Esophagus squamous epithelium (tissue), 5 donors: ENCODE measurements around the gene DLG2. TPM values are rescaled to one million over a fixed set of nuclear protein-coding genes. Genes with fewer than 3 reads are reported as not detected.
A peak's percentile ranks its signal among the peaks of the same experiment; 100 is the strongest.

Experiments used
- DNase-seq: peaks from one replicate; lab custom pipeline; 2025; lab: John Stamatoyannopoulos, UW
- H3K27ac ChIP-seq, 4 donors: fragments of 200-600 bp; sonication (generic); one replicate each; pipeline ENCODE4 v1.5.1; 2016 to 2019; ENCODE audit warnings: mild to moderate bottlenecking in 1 of 4
- H3K27me3 ChIP-seq, 4 donors: fragments of 200-600 bp; sonication (generic); 1 replicate in 3 of 4; 2 replicates in 1 of 4; pipeline versions ENCODE4 v1.5.1 to v1.6.0; 2017 to 2021; ENCODE audit warnings: antibody characterized with exemption in 1 of 4
- H3K36me3 ChIP-seq, 3 donors: fragments of 200-600 bp; sonication (generic); one replicate each; pipeline ENCODE4 v1.5.1; 2016 to 2019
- H3K4me1 ChIP-seq, 3 donors: fragments of 200-600 bp; sonication (generic); one replicate each; pipeline ENCODE4 v1.5.1; 2017 to 2019
- H3K4me3 ChIP-seq, 4 donors: fragments of 200-600 bp; sonication (generic); 1 replicate in 3 of 4; 2 replicates in 1 of 4; pipeline ENCODE4 v1.5.1; 2016 to 2019; ENCODE audit warnings: mild to moderate bottlenecking in 2 of 4, moderate library complexity in 1 of 4
- H3K9me3 ChIP-seq, 3 donors: fragments of 200-600 bp; sonication (generic); one replicate each; pipeline ENCODE4 v1.5.1; 2016 to 2019
- CTCF ChIP-seq, 6 experiments: fragments of 450-650 bp in 4 of 6; fragments of 200-600 bp in 2 of 6; sonication (generic) in 2 of 6; IDR thresholded peaks; one replicate each; pipeline ENCODE4 v1.5.1; 2016 to 2019; ENCODE audit warnings: antibody characterized with exemption in 6 of 6, mild to moderate bottlenecking in 4 of 6, moderate library complexity in 4 of 6
- POLR2A ChIP-seq, 4 donors: fragments of 450-650 bp; IDR thresholded peaks; one replicate each; pipeline ENCODE4 v1.6.1; 2017; ENCODE audit warnings: antibody characterized with exemption in 4 of 4, mild to moderate bottlenecking in 4 of 4, moderate library complexity in 3 of 4
- WGBS, 2 donors: methylation state at CpG; one replicate each; pipeline ENCODE4 v1.1.5; 2018; 5-methylcytosine and 5-hydroxymethylcytosine counted together
- intact Hi-C: fragments of 100-400 bp; cut with DNase I; formaldehyde crosslinking; loops from one replicate; pipeline ENCODE4 v1.15.0; 2022
- total RNA-seq, 4 donors: library from RNA; depleted of rRNA; stranded (reverse); fragments of >200 nt; gene quantifications; one replicate each; pipeline ENCODE4 v1.1.0, GENCODE V29; 2016
- donor health status: DM: yes; HTN: yes; CAD: no.

DLG2 gene
- total RNA-seq, 4 donors from 2014 or later = 2.9 to 27.7 (median 12.6) TPM

- H3K36me3 ChIP-seq = peaks cover 0 to 56% (median 8%) of the 10 kb centered on the region in 3 donors
These were observed 7.6 kb upstream of the DLG2 start for GRCh38 chr11:85634747-85635146.

GRCh38 chr11:85628771-85629341 is 1.7 kb upstream of the DLG2 start:
- intact Hi-C loops = no loop called here
- DNase-seq = no peak
- Histone ChIP-seq H3K9me3 (no peaks in the 10 kb centered on the region), H3K27me3 (no peaks in the 10 kb centered on the region), H3K27ac (peak overlapping the region; percentile 87 to 98 (median 94)), H3K36me3 (peaks cover 0 to 18% (median 0%) of the 10 kb centered on the region in 3 donors), H3K4me3 (peak overlapping the region; percentile 57 to 94 (median 81)), H3K4me1 (peaks cover 0 to 46% (median 14%) of the 10 kb centered on the region in 3 donors)
- 1% methylated on average over 13 of the region's 13 CpGs for WGBS, 2 donors
- no peak for TF ChIP-seq POLR2A (IDR thresholded peaks at IDR 0.05)
- no peak for TF ChIP-seq CTCF (IDR thresholded peaks at IDR 0.05)

More at GRCh38 chr11:85634747-85635146, 7.6 kb upstream of the DLG2 start:
- no peak for DNase-seq
- no peaks in the 10 kb centered on the region for H3K9me3 ChIP-seq
- H3K4me3 ChIP-seq = no peak overlapping the region
- TF ChIP-seq POLR2A (IDR thresholded peaks at IDR 0.05) (no peak), CTCF (IDR thresholded peaks at IDR 0.05) (no peak)
- intact Hi-C loops = no loop called here
- H3K4me1 ChIP-seq = peaks cover 0 to 11% (median 6%) of the 10 kb centered on the region in 3 donors
- WGBS, 2 donors = 71 to 84% methylated on average over 3 of the region's 3 CpGs
- H3K27ac ChIP-seq = no peak overlapping the region
- no peaks in the 10 kb centered on the region for H3K27me3 ChIP-seq

GRCh38 chr11:85627998-85628770 is 1.0 kb upstream of the DLG2 start, which contains the start of gene TMEM126B:
Gene TMEM126B (plus strand): TSS chr11:85628593. CDS start chr11:85628608, 15 bp downstream.
- 0% methylated on average over 26 of the region's 41 CpGs for WGBS, 2 donors
- no peaks in the 10 kb centered on the region for H3K9me3 ChIP-seq
- peak within 1 kb of the TSS; percentile 87 to 98 (median 94) for H3K27ac ChIP-seq
- peaks cover 0 to 18% (median 0%) of the 10 kb centered on the region in 3 donors for H3K36me3 ChIP-seq
- intact Hi-C loops = no loop called here
- peak; percentile 93 for DNase-seq
- peak within 1 kb of the TSS; percentile 57 to 94 (median 81) for H3K4me3 ChIP-seq
- peak in 2 of 4 donors; percentile 85 to 87 for TF ChIP-seq POLR2A (IDR thresholded peaks at IDR 0.05)
- no peak for TF ChIP-seq CTCF (IDR thresholded peaks at IDR 0.05)
- H3K27me3 ChIP-seq = no peaks in the 10 kb centered on the region
- H3K4me1 ChIP-seq = peaks cover 0 to 46% (median 14%) of the 10 kb centered on the region in 3 donors

GRCh38 chr11:85626496-85626895 is 648 bp downstream of the DLG2 start:
- Histone ChIP-seq H3K27me3 (no peaks in the 10 kb centered on the region), H3K9me3 (no peaks in the 10 kb centered on the region), H3K27ac (peak overlapping the region in 3 of 4 donors; percentile 94 to 98 (median 95)), H3K36me3 (peaks cover 0 to 10% (median 0%) of the 10 kb centered on the region in 3 donors), H3K4me3 (peak overlapping the region in 3 of 4 donors; percentile 81 to 94 (median 81)), H3K4me1 (peaks cover 0 to 46% (median 14%) of the 10 kb centered on the region in 3 donors)
- TF ChIP-seq POLR2A (IDR thresholded peaks at IDR 0.05) = no peak
- no peak for TF ChIP-seq CTCF (IDR thresholded peaks at IDR 0.05)
- DNase-seq = no peak
- intact Hi-C loops = no loop called here
- WGBS, 2 donors = 31 to 32% methylated on average over 2 of the region's 2 CpGs

GRCh38 chr11:85620256-85620655 is 6.9 kb downstream of the DLG2 start:
- no peak for DNase-seq
- H3K9me3 ChIP-seq = no peaks in the 10 kb centered on the region
- no peaks in the 10 kb centered on the region for H3K27me3 ChIP-seq
- no peak overlapping the region for H3K4me3 ChIP-seq
- peaks cover 0 to 5% (median 0%) of the 10 kb centered on the region in 3 donors for H3K4me1 ChIP-seq
- TF ChIP-seq POLR2A (IDR thresholded peaks at IDR 0.05) = no peak
- intact Hi-C loops = no loop called here
- H3K36me3 ChIP-seq = no peaks in the 10 kb centered on the region
- no peak overlapping the region for H3K27ac ChIP-seq
- WGBS, 2 donors = 63 to 64% methylated on average over 3 of the region's 3 CpGs
